HepG2 (cell line): ENCODE results near the gene SLC2A13. TPM values are rescaled to one million over a fixed set of nuclear protein-coding genes. Genes with fewer than 3 reads are reported as not detected.

Source experiments
- CEBPZ ChIP-seq: IDR thresholded peaks from 2 replicates; pipeline ENCODE4 v1.6.1; 2012; ENCODE audit warnings: low read length, improper control_type of control experiment
- HNF4A ChIP-seq: sonication (generic); formaldehyde crosslinking; IDR thresholded peaks from 2 replicates; pipeline ENCODE4 v1.4.0; 2020; ENCODE audit warnings: missing genetic modification reagents
- IRF9 ChIP-seq: sonication (generic); formaldehyde crosslinking; IDR thresholded peaks from 2 replicates; pipeline ENCODE4 v1.8.0; 2022; ENCODE audit warnings: missing genetic modification reagents, mild to moderate bottlenecking, borderline replicate concordance
- PTBP1 ChIP-seq: fragments of 200-400 bp; formaldehyde crosslinking; IDR thresholded peaks from 2 replicates; pipeline ENCODE4 v1.6.1; 2018; ENCODE audit warnings: low read length, low read depth; ENCODE audit not compliant: poor library complexity, severe bottlenecking
- SAP130 ChIP-seq: IDR thresholded peaks from 2 replicates; pipeline ENCODE4 v1.6.1; 2016; ENCODE audit warnings: low read depth
- TP53 ChIP-seq: sonication (generic); formaldehyde crosslinking; conservative IDR thresholded peaks from 2 replicates; pipeline ENCODE4 v1.4.0; 2020; ENCODE audit warnings: missing genetic modification reagents
- ZBTB33 ChIP-seq: sonication (generic); formaldehyde crosslinking; IDR thresholded peaks from 2 replicates; pipeline ENCODE4 v1.4.0; 2020; ENCODE audit warnings: missing genetic modification reagents
- ZNF740 ChIP-seq: sonication (generic); formaldehyde crosslinking; IDR thresholded peaks from 2 replicates; pipeline ENCODE4 v1.4.0; 2020; ENCODE audit warnings: missing genetic modification reagents
- ZSCAN25 ChIP-seq: sonication (generic); formaldehyde crosslinking; IDR thresholded peaks from 2 replicates; pipeline ENCODE4 v1.8.0; 2022; ENCODE audit warnings: mild to moderate bottlenecking, missing genetic modification reagents
- polyA plus RNA-seq, 8 experiments: library from polyadenylated mRNA; depleted of rRNA in 3 of 8; stranded (reverse) in 7 of 8; unstranded in 1 of 8; fragments of >200 nt; fragmentation: Illumina TruSeq in 4 of 8; extraction: Trizol in 4 of 8; gene quantifications; 2 replicates each; pipeline versions ENCODE4 v1.2.1 to v1.2.3, GENCODE V29; 2011 to 2016; ENCODE audit warnings: low read depth in 4 of 8, missing spikeins in 1 of 8, mixed read lengths in 1 of 8; ENCODE audit not compliant: insufficient read depth in 1 of 8
- total RNA-seq, 5 experiments: library from RNA; depleted of rRNA; stranded (reverse); fragments of >200 nt; fragmentation: Illumina TruSeq; extraction: Trizol; gene quantifications; 2 replicates each; pipeline ENCODE4 v1.2.3, GENCODE V29; 2016; ENCODE audit warnings: low read depth in 1 of 5

SLC2A13 gene
- total and polyA plus RNA-seq, 2 of the 13 experiments (the other 11 are each of a cell fraction or from before 2014, with no cell fraction given), result 5.5 to 6.0 TPM

GRCh38 chr12:40012711-40013110, 93.2 kb downstream of the SLC2A13 start (continued):
- no peak for TF ChIP-seq CEBPZ
- TF ChIP-seq ZBTB33 (CRISPR knock-in tag), result no peak
- TF ChIP-seq PTBP1, result no peak
- TF ChIP-seq ZNF740 (CRISPR knock-in tag), result no peak
- TF ChIP-seq SAP130, result no peak
- TF ChIP-seq ZSCAN25 (CRISPR knock-in tag), result no peak
- no peak for TF ChIP-seq TP53 (CRISPR knock-in tag)
- TF ChIP-seq HNF4A (CRISPR knock-in tag), result no peak
- no peak for TF ChIP-seq IRF9 (CRISPR knock-in tag)
